Transverse colon (tissue), 4 donors: ENCODE results near the gene COA4.

Experiments used
- POLR2A ChIP-seq: fragments of 450-650 bp; IDR thresholded peaks from one replicate; pipeline ENCODE4 v1.6.1; 2016; ENCODE audit warnings: antibody characterized with exemption, mild to moderate bottlenecking, moderate library complexity
- POLR2AphosphoS5 ChIP-seq, 3 donors: sonication (generic); formaldehyde crosslinking; IDR thresholded peaks; one replicate each; pipeline ENCODE4 v1.6.1; 2016; ENCODE audit warnings: antibody characterized with exemption in 3 of 3
- TF ChIP-seq, protein P1 (sequence below), 5 experiments: fragments of 200-600 bp in 3 of 5; fragments of 450-650 bp in 2 of 5; sonication (generic) in 3 of 5; IDR thresholded peaks; 1 replicate in 2 of 5; 2 replicates in 3 of 5; pipeline ENCODE4 v1.5.1; 2016 to 2017; ENCODE audit warnings: antibody characterized with exemption in 5 of 5, inconsistent platforms in 3 of 5, mild to moderate bottlenecking in 2 of 5, moderate library complexity in 1 of 5

GRCh38 chr11:73889019-73889418 lies 12.4 kb upstream of the COA4 start:
- no peak for TF ChIP-seq POLR2AphosphoS5 (IDR thresholded peaks at IDR 0.05)
- TF ChIP-seq, protein P1, sequence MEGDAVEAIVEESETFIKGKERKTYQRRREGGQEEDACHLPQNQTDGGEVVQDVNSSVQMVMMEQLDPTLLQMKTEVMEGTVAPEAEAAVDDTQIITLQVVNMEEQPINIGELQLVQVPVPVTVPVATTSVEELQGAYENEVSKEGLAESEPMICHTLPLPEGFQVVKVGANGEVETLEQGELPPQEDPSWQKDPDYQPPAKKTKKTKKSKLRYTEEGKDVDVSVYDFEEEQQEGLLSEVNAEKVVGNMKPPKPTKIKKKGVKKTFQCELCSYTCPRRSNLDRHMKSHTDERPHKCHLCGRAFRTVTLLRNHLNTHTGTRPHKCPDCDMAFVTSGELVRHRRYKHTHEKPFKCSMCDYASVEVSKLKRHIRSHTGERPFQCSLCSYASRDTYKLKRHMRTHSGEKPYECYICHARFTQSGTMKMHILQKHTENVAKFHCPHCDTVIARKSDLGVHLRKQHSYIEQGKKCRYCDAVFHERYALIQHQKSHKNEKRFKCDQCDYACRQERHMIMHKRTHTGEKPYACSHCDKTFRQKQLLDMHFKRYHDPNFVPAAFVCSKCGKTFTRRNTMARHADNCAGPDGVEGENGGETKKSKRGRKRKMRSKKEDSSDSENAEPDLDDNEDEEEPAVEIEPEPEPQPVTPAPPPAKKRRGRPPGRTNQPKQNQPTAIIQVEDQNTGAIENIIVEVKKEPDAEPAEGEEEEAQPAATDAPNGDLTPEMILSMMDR (IDR thresholded peaks at IDR 0.05): no peak
- no peak for TF ChIP-seq POLR2A
